Central memory CD8-positive, alpha-beta T cell (primary cell): Measurements from ENCODE around the gene PHLDB3.
"Not testable (repeated sequence)": the region's sequence is repeated elsewhere in the genome, so short reads cannot be mapped to it uniquely, and the experiment has no call there.

ENCODE experiments used
- ATAC-seq: fragments of 150-1000 bp; cut with Tn5 transposase; replicated peaks from 2 replicates; pipeline ENCODE4 v1.10.0; 2022; ENCODE audit warnings: mild to moderate bottlenecking, moderate FRiP score, moderate number of reproducible peaks; ENCODE audit not compliant: poor library complexity, severe bottlenecking; ENCODE audit errors: extremely low read depth
- DNase-seq, 2 donors: peaks; one replicate each; pipeline ENCODE4 v3.0.0; 2021; ENCODE audit warnings: low spot score in 2 of 2
- H3K27ac Mint-ChIP-seq: one replicate; pipeline ENCODE4 v1.8.0; 2022; ENCODE audit warnings: low read depth, mild to moderate bottlenecking, moderate library complexity, mixed read lengths
- H3K27me3 Mint-ChIP-seq: one replicate; pipeline ENCODE4 v1.8.0; 2022; ENCODE audit warnings: mixed read lengths
- H3K36me3 Mint-ChIP-seq: one replicate; pipeline ENCODE4 v1.8.0; 2022; ENCODE audit warnings: mild to moderate bottlenecking, moderate library complexity, mixed read lengths; ENCODE audit not compliant: insufficient read depth
- H3K4me1 Mint-ChIP-seq: one replicate; pipeline ENCODE4 v1.8.0; 2022; ENCODE audit warnings: mixed read lengths
- H3K4me3 Mint-ChIP-seq: one replicate; pipeline ENCODE4 v1.8.0; 2022; ENCODE audit warnings: mild to moderate bottlenecking, moderate library complexity, mixed read lengths
- H3K9me3 Mint-ChIP-seq: one replicate; pipeline ENCODE4 v1.8.0; 2022; ENCODE audit warnings: mixed read lengths

PHLDB3 gene

GRCh38 chr19:43504426-43505185, at the start of gene PHLDB3:
PHLDB3 (minus strand) TSS chr19:43504746; CDS start chr19:43504118, 628 bp downstream.
- Mint-ChIP-seq H3K27me3 (no peaks in the 10 kb centered on the region), H3K9me3 (no peaks in the 10 kb centered on the region), H3K4me1 (peaks cover 24% of the 10 kb centered on the region), H3K27ac (peak within 1 kb of the TSS; percentile 82), H3K4me3 (peak within 1 kb of the TSS; percentile 97), H3K36me3 (peaks cover 14% of the 10 kb centered on the region)
- ATAC-seq (peak; percentile 42), DNase-seq (no peak)

DNA sequence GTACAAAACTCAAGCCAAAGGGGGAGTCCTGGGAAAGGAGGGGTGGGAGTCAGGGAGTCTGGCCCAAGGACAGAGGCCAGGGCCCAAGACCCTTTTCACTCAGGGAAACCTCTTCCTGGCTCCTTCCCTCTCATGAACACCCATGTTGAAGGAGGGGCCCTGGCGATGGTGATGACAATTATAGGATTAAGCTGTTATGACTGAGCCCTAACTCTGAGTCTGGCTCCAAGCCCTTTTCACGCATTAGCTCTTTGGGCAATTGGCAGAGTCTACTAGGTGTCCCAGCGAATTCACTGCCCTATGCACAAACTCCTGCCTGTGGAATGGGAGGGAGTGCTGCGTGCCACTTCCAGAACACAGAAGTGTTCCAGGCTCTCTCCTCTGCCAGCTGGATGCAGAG, 49.1 kb upstream of the PHLDB3 start:
- no peak for ATAC-seq
- H3K27ac Mint-ChIP-seq, result peak overlapping the region; percentile 74

GRCh38 chr19:43552616-43553015, 48.1 kb upstream of the PHLDB3 start:
- Mint-ChIP-seq H3K27me3 (no peaks in the 10 kb centered on the region), H3K36me3 (peaks cover 31% of the 10 kb centered on the region), H3K27ac (peak overlapping the region; percentile 74), H3K9me3 (no peaks in the 10 kb centered on the region), H3K4me1 (peaks cover 24% of the 10 kb centered on the region), H3K4me3 (no peak overlapping the region)
- DNase-seq (no peak), ATAC-seq (no peak)

More for the DNA sequence above, 49.1 kb upstream of the PHLDB3 start:
- H3K27me3 Mint-ChIP-seq, result no peaks in the 10 kb centered on the region
- H3K9me3 Mint-ChIP-seq, result no peaks in the 10 kb centered on the region
- no peak for DNase-seq
- H3K4me1 Mint-ChIP-seq, result peaks cover 24% of the 10 kb centered on the region
- H3K4me3 Mint-ChIP-seq, result no peak overlapping the region
- peaks cover 33% of the 10 kb centered on the region for H3K36me3 Mint-ChIP-seq

GRCh38 chr19:43552198-43552450, 47.6 kb upstream of the PHLDB3 start:
- no peak for ATAC-seq
- no peak overlapping the region for H3K27ac Mint-ChIP-seq
- H3K36me3 Mint-ChIP-seq, result peaks cover 30% of the 10 kb centered on the region
- H3K4me1 Mint-ChIP-seq, result peaks cover 24% of the 10 kb centered on the region
- H3K27me3 Mint-ChIP-seq, result no peaks in the 10 kb centered on the region
- DNase-seq, result no peak
- no peak overlapping the region for H3K4me3 Mint-ChIP-seq
- no peaks in the 10 kb centered on the region for H3K9me3 Mint-ChIP-seq

- Mint-ChIP-seq H3K36me3 (peaks cover 30% of the 10 kb centered on the region), H3K4me1 (peaks cover 24% of the 10 kb centered on the region), H3K27me3 (no peaks in the 10 kb centered on the region), H3K4me3 (no peak overlapping the region), H3K9me3 (no peaks in the 10 kb centered on the region), H3K27ac (peak overlapping the region; percentile 64)
- ATAC-seq (no peak), DNase-seq (no peak)
Measured at GRCh38 chr19:43551399-43552197, 47.1 kb upstream of the PHLDB3 start.

GRCh38 chr19:43548706-43549105, 44.2 kb upstream of the PHLDB3 start:
- no peak for ATAC-seq
- peaks cover 6% of the 10 kb centered on the region for H3K4me1 Mint-ChIP-seq

GRCh38 chr19:43547926-43548325, 43.4 kb upstream of the PHLDB3 start:
- H3K9me3 Mint-ChIP-seq, H3K27me3 Mint-ChIP-seq, ATAC-seq, H3K27ac Mint-ChIP-seq, H3K4me3 Mint-ChIP-seq, H3K4me1 Mint-ChIP-seq, DNase-seq: not testable (repeated sequence)
- H3K36me3 Mint-ChIP-seq, result peaks cover 27% of the 10 kb centered on the region

More at GRCh38 chr19:43548706-43549105, 44.2 kb upstream of the PHLDB3 start:
- H3K9me3 Mint-ChIP-seq, result no peaks in the 10 kb centered on the region
- H3K27ac Mint-ChIP-seq, result no peak overlapping the region
- no peaks in the 10 kb centered on the region for H3K27me3 Mint-ChIP-seq
- H3K4me3 Mint-ChIP-seq, result no peak overlapping the region
- no peak for DNase-seq
- H3K36me3 Mint-ChIP-seq, result peaks cover 30% of the 10 kb centered on the region

GRCh38 chr19:43546581-43546980, 42.0 kb upstream of the PHLDB3 start:
- peaks cover 3% of the 10 kb centered on the region for H3K4me1 Mint-ChIP-seq
- no peaks in the 10 kb centered on the region for H3K9me3 Mint-ChIP-seq

GRCh38 chr19:43545981-43546380, 41.4 kb upstream of the PHLDB3 start:
- no peaks in the 10 kb centered on the region for H3K9me3 Mint-ChIP-seq
- no peak overlapping the region for H3K4me3 Mint-ChIP-seq
- H3K36me3 Mint-ChIP-seq, result peaks cover 27% of the 10 kb centered on the region
- ATAC-seq (no peak), DNase-seq (no peak)
- H3K27ac Mint-ChIP-seq, result no peak overlapping the region
- no peaks in the 10 kb centered on the region for H3K27me3 Mint-ChIP-seq
- no peaks in the 10 kb centered on the region for H3K4me1 Mint-ChIP-seq

More at GRCh38 chr19:43546581-43546980, 42.0 kb upstream of the PHLDB3 start:
- DNase-seq (no peak), ATAC-seq (no peak)
- Mint-ChIP-seq H3K4me3 (no peak overlapping the region), H3K27me3 (no peaks in the 10 kb centered on the region), H3K27ac (no peak overlapping the region), H3K36me3 (peaks cover 29% of the 10 kb centered on the region)

DNA sequence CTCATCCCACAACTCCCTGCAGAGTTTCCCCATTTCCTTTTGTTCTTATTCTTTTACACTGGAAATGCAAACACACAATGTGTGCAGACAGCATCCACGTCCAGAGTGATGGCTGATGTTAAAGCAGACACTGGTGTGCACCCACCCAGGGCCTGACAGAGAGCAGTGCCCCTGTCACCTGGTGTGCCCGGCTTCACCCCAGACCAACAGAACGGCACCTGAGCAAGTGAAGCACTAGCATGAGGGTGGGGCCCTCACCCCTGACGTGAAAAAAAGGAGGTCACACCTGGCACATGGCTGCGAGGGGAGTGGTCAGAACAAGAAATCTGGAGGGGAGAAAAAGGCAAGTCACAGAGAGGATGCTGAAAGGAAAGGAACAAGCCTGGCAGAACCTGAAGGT, 40.7 kb upstream of the PHLDB3 start:
- no peak for ATAC-seq
- H3K36me3 Mint-ChIP-seq, result peaks cover 23% of the 10 kb centered on the region
- no peaks in the 10 kb centered on the region for H3K27me3 Mint-ChIP-seq

GRCh38 chr19:43544077-43544476, 39.5 kb upstream of the PHLDB3 start:
- DNase-seq, result no peak
- Mint-ChIP-seq H3K27ac (peak overlapping the region; percentile 35), H3K27me3 (no peaks in the 10 kb centered on the region), H3K4me3 (no peak overlapping the region), H3K4me1 (no peaks in the 10 kb centered on the region), H3K9me3 (peaks cover 3% of the 10 kb centered on the region), H3K36me3 (peaks cover 17% of the 10 kb centered on the region)
- no peak for ATAC-seq

More for the DNA sequence above, 40.7 kb upstream of the PHLDB3 start:
- Mint-ChIP-seq H3K4me1 (no peaks in the 10 kb centered on the region), H3K27ac (no peak overlapping the region), H3K4me3 (peak overlapping the region; percentile 45), H3K9me3 (no peaks in the 10 kb centered on the region)
- no peak for DNase-seq

DNA sequence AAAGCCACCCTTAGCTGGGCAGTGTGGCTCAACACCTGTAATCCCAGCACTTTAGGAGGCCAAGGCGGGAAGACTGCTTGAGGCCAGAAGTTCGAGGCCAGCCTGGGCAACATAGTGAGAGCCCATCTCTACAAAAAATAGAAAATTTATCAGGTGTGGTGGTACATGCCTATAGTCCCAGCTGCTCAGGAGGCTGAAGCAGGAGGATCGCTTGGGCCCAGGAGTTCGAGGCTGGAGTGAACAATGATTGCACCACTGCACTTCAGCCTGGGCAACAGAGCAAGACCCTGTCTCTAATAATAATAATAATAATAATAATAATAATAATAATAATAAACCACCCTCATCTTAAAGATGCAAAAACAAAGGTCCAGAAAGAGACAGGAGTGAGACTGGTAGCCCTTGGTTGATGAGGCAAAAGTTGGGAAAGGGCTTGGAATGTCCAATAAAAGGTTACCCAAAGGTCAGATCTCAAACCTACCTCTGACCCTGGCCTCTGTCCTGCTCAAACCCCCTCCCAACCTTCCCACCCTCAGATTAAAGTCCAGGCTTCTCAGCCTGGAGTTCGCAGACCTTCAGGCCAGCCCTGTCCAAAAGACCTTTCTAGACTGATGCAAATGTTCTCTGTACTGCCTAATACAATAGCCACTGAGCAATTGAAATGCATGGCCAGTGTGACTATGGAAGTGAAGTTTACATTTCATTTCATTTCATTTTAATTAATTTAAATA, 37.5 kb upstream of the PHLDB3 start:
- H3K4me1 Mint-ChIP-seq, result no peaks in the 10 kb centered on the region
- H3K27ac Mint-ChIP-seq, result no peak overlapping the region
- H3K27me3 Mint-ChIP-seq, result no peaks in the 10 kb centered on the region
- no peak overlapping the region for H3K4me3 Mint-ChIP-seq
- no peak for ATAC-seq
- peaks cover 16% of the 10 kb centered on the region for H3K36me3 Mint-ChIP-seq
- no peak for DNase-seq
- H3K9me3 Mint-ChIP-seq, result peaks cover 11% of the 10 kb centered on the region
